Measurements from ENCODE around the gene TMEM182. TPM values are rescaled to one million over a fixed set of nuclear protein-coding genes. Genes with fewer than 3 reads are reported as not detected.

The TMEM182 gene
- total RNA-seq, 1 experiment from 2014 or later: 4.3 TPM

DNA sequence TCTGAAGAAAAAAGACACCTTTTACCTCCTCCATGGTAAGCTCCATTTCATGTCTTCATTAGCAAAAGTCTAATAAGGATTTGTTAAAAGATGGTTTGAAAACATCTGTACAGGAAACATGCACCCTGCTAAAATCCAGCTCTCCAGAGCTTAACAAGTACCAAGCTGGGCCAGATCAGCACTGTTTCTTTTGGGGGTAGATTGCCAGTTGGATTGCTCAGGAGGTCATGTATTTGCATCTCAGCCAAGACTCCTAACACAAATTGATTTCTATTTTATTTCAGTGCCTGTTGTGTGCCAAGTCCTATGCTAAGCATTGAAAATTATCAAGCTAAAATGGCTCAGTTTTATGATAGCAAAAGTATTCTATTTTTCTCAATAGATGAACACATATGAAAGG lies 3.4 kb upstream of the TMEM182 start (continued):
- TF ChIP-seq, protein P1, sequence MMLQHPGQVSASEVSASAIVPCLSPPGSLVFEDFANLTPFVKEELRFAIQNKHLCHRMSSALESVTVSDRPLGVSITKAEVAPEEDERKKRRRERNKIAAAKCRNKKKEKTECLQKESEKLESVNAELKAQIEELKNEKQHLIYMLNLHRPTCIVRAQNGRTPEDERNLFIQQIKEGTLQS (CRISPR knock-in tag; conservative IDR thresholded peaks at IDR 0.05): no peak
- no peak for TF ChIP-seq SMAD3 (CRISPR knock-in tag; IDR thresholded peaks at IDR 0.05; ENCODE audit: borderline replicate concordance)

DNA sequence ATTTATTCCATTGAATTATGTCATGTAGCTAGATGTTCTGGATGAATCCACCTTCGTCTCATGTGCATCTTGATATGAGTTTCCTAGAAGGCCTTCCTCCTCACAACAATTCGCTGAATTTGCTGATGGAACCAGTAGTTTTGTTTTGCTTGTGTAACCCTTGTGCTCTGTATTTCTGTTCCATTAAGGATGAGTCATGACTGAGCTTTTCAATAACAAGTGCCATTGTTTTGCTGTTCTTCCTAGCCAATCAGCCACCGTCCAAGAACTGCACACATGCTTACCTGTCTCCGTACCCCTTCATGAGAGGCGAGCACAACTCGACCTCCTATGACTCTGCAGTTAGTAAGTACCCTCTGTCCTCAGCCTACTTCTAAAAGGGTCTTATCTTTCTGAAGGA lies 2.3 kb downstream of the TMEM182 start:
- TF ChIP-seq, protein P2, sequence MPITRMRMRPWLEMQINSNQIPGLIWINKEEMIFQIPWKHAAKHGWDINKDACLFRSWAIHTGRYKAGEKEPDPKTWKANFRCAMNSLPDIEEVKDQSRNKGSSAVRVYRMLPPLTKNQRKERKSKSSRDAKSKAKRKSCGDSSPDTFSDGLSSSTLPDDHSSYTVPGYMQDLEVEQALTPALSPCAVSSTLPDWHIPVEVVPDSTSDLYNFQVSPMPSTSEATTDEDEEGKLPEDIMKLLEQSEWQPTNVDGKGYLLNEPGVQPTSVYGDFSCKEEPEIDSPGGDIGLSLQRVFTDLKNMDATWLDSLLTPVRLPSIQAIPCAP (CRISPR knock-in tag; IDR thresholded peaks at IDR 0.05): no peak
- TF ChIP-seq, protein P3, sequence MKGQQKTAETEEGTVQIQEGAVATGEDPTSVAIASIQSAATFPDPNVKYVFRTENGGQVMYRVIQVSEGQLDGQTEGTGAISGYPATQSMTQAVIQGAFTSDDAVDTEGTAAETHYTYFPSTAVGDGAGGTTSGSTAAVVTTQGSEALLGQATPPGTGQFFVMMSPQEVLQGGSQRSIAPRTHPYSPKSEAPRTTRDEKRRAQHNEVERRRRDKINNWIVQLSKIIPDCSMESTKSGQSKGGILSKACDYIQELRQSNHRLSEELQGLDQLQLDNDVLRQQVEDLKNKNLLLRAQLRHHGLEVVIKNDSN (CRISPR knock-in tag; IDR thresholded peaks at IDR 0.05): no peak
- TF ChIP-seq, protein P4, sequence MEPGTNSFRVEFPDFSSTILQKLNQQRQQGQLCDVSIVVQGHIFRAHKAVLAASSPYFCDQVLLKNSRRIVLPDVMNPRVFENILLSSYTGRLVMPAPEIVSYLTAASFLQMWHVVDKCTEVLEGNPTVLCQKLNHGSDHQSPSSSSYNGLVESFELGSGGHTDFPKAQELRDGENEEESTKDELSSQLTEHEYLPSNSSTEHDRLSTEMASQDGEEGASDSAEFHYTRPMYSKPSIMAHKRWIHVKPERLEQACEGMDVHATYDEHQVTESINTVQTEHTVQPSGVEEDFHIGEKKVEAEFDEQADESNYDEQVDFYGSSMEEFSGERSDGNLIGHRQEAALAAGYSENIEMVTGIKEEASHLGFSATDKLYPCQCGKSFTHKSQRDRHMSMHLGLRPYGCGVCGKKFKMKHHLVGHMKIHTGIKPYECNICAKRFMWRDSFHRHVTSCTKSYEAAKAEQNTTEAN (CRISPR knock-in tag; IDR thresholded peaks at IDR 0.05): no peak
- TF ChIP-seq SOX15 (CRISPR knock-in tag; IDR thresholded peaks at IDR 0.05) (no peak), GTF2I (CRISPR knock-in tag; conservative IDR thresholded peaks at IDR 0.05) (no peak), HMGA2 (CRISPR knock-in tag; IDR thresholded peaks at IDR 0.05) (no peak), ZNF232 (CRISPR knock-in tag; IDR thresholded peaks at IDR 0.05) (no peak), TCF7 (CRISPR knock-in tag; IDR thresholded peaks at IDR 0.05; ENCODE audit: low read depth) (no peak), NR3C1 (CRISPR knock-in tag; conservative IDR thresholded peaks at IDR 0.05; ENCODE audit: low read depth) (no peak), TEAD4 (CRISPR knock-in tag; IDR thresholded peaks at IDR 0.05) (no peak), FOXP1 (CRISPR knock-in tag; IDR thresholded peaks at IDR 0.05; ENCODE audit: borderline replicate concordance) (no peak), ZBTB21 (CRISPR knock-in tag; IDR thresholded peaks at IDR 0.05; ENCODE audit: borderline replicate concordance) (no peak), CREB1 (CRISPR knock-in tag; IDR thresholded peaks at IDR 0.05) (no peak)
- TF ChIP-seq, protein P1 (CRISPR knock-in tag; conservative IDR thresholded peaks at IDR 0.05): no peak
- TF ChIP-seq, protein P5, sequence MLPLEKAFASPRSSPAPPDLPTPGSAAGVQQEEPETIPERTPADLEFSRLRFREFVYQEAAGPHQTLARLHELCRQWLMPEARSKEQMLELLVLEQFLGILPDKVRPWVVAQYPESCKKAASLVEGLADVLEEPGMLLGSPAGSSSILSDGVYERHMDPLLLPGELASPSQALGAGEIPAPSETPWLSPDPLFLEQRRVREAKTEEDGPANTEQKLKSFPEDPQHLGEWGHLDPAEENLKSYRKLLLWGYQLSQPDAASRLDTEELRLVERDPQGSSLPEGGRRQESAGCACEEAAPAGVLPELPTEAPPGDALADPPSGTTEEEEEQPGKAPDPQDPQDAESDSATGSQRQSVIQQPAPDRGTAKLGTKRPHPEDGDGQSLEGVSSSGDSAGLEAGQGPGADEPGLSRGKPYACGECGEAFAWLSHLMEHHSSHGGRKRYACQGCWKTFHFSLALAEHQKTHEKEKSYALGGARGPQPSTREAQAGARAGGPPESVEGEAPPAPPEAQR (CRISPR knock-in tag; IDR thresholded peaks at IDR 0.05): no peak
- TF ChIP-seq, protein P6, sequence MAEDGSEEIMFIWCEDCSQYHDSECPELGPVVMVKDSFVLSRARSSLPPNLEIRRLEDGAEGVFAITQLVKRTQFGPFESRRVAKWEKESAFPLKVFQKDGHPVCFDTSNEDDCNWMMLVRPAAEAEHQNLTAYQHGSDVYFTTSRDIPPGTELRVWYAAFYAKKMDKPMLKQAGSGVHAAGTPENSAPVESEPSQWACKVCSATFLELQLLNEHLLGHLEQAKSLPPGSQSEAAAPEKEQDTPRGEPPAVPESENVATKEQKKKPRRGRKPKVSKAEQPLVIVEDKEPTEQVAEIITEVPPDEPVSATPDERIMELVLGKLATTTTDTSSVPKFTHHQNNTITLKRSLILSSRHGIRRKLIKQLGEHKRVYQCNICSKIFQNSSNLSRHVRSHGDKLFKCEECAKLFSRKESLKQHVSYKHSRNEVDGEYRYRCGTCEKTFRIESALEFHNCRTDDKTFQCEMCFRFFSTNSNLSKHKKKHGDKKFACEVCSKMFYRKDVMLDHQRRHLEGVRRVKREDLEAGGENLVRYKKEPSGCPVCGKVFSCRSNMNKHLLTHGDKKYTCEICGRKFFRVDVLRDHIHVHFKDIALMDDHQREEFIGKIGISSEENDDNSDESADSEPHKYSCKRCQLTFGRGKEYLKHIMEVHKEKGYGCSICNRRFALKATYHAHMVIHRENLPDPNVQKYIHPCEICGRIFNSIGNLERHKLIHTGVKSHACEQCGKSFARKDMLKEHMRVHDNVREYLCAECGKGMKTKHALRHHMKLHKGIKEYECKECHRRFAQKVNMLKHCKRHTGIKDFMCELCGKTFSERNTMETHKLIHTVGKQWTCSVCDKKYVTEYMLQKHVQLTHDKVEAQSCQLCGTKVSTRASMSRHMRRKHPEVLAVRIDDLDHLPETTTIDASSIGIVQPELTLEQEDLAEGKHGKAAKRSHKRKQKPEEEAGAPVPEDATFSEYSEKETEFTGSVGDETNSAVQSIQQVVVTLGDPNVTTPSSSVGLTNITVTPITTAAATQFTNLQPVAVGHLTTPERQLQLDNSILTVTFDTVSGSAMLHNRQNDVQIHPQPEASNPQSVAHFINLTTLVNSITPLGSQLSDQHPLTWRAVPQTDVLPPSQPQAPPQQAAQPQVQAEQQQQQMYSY (CRISPR knock-in tag; IDR thresholded peaks at IDR 0.05): no peak
- TF ChIP-seq, protein P7, sequence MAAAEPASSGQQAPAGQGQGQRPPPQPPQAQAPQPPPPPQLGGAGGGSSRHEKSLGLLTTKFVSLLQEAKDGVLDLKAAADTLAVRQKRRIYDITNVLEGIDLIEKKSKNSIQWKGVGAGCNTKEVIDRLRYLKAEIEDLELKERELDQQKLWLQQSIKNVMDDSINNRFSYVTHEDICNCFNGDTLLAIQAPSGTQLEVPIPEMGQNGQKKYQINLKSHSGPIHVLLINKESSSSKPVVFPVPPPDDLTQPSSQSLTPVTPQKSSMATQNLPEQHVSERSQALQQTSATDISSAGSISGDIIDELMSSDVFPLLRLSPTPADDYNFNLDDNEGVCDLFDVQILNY (CRISPR knock-in tag; IDR thresholded peaks at IDR 0.05): no peak
- TF ChIP-seq, protein P8, sequence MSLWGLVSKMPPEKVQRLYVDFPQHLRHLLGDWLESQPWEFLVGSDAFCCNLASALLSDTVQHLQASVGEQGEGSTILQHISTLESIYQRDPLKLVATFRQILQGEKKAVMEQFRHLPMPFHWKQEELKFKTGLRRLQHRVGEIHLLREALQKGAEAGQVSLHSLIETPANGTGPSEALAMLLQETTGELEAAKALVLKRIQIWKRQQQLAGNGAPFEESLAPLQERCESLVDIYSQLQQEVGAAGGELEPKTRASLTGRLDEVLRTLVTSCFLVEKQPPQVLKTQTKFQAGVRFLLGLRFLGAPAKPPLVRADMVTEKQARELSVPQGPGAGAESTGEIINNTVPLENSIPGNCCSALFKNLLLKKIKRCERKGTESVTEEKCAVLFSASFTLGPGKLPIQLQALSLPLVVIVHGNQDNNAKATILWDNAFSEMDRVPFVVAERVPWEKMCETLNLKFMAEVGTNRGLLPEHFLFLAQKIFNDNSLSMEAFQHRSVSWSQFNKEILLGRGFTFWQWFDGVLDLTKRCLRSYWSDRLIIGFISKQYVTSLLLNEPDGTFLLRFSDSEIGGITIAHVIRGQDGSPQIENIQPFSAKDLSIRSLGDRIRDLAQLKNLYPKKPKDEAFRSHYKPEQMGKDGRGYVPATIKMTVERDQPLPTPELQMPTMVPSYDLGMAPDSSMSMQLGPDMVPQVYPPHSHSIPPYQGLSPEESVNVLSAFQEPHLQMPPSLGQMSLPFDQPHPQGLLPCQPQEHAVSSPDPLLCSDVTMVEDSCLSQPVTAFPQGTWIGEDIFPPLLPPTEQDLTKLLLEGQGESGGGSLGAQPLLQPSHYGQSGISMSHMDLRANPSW (CRISPR knock-in tag; conservative IDR thresholded peaks at IDR 0.05; ENCODE audit: low read depth): no peak
- CTCF ChIA-PET: no interaction called here
- Mint-ChIP-seq H3K36me3 (peaks cover 12% of the 10 kb centered on the region), H3K27ac (no peak overlapping the region), H3K27me3 (ENCODE audit: low read depth) (no peaks in the 10 kb centered on the region), H3K9me3 (no peaks in the 10 kb centered on the region), H3K4me1 (no peaks in the 10 kb centered on the region), H3K4me3 (no peak overlapping the region)
- no peak for ATAC-seq
- POLR2A ChIA-PET: no interaction called here
- DNase-seq (ENCODE audit: low spot score): no peak
